GM19099 (cell line): ENCODE data around the gene ADAMTSL5.

Experiments used
- POLR2A ChIP-seq: IDR thresholded peaks from 3 replicates; pipeline ENCODE4 v1.6.1; 2011; ENCODE audit warnings: low read depth; ENCODE audit not compliant: insufficient read length; ENCODE audit errors: extremely low read depth

The ADAMTSL5 gene

GRCh38 chr19:1457892-1458291 lies 54.9 kb downstream of the ADAMTSL5 start:
- no peak for TF ChIP-seq POLR2A

GRCh38 chr19:1457031-1457739 lies 55.6 kb downstream of the ADAMTSL5 start:
- TF ChIP-seq POLR2A: no peak

GRCh38 chr19:1456121-1456900 lies 56.5 kb downstream of the ADAMTSL5 start:
- TF ChIP-seq POLR2A: no peak

GRCh38 chr19:1455336-1456120 lies 57.3 kb downstream of the ADAMTSL5 start:
- no peak for TF ChIP-seq POLR2A
